Measurements from ENCODE around the gene ABAT. TPM values are rescaled to one million over a fixed set of nuclear protein-coding genes. Genes with fewer than 3 reads are reported as not detected.
A peak's percentile ranks its signal among the peaks of the same experiment; 100 is the strongest.
"Not testable (repeated sequence)": the region's sequence is repeated elsewhere in the genome, so short reads cannot be mapped to it uniquely, and the experiment has no call there.

ABAT gene
- total and polyA plus RNA-seq, 4 experiments from 2014 or later, result 2.8 to 10.8 (median 6.5) TPM

DNA sequence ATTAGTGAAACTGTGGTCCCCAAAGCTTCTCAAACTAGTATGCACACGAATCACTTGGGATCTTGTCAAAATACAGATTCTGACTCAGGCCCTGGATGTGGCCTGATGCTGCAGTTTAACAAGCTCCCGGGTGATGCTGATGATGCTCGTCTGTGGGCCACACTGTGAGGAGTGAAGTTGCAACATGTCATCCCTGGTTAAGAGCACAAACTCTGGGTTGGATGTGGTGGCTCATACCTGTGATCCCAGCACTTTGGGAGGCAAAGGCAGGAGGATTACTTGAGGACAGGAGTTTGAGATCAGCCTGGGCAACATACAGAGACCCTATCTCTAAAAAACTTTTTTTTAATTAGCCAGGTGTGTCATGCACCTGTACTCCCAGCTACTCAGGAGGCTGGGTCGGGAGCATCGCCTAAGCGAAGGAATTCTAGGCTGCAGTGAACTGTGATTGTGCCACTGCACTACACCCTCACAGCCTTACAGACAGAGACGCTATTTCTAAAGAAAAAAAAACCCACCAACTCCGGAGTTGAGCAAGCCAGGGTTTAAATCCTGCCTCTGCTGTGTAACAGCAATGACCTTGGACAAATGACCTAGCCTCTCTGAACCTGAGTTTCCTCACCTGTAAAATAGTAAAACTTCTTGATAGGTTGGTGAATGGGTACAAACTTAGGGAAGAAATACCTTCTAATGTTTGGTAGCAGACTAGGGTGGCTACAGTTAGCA is 24.4 kb upstream of the ABAT start:
- Histone ChIP-seq H3K36me3 (ENCODE audit: insufficient read depth, low read length) (peaks cover 20% of the 10 kb centered on the region), H3K4me3 (ENCODE audit: low read length in 2 of 2) (no peak overlapping the region), H3K27ac (ENCODE audit: low read depth, low read length) (no peak overlapping the region), H3K9me3 (ENCODE audit: control insufficient read depth in 1 of 2, low read length in 2 of 2) (no peaks in the 10 kb centered on the region), H3K27me3 (ENCODE audit: insufficient read depth, low read length) (no peaks in the 10 kb centered on the region), H3K4me1 (ENCODE audit: insufficient read depth, low read length) (peaks cover 1% of the 10 kb centered on the region)
- Mint-ChIP-seq H3K4me1 (peaks cover 2 to 8% (median 6%) of the 10 kb centered on the region in 4 donors), H3K27me3 (no peaks in the 10 kb centered on the region), H3K36me3 (peaks cover 33 to 34% of the 10 kb centered on the region in 2 donors), H3K9me3 (no peaks in the 10 kb centered on the region), H3K4me3 (no peak overlapping the region), H3K27ac (peak overlapping the region in 1 of 7 donors; percentile 37)
- no peak for DNase-seq
- ChIA-PET POLR2A (ENCODE audit: partially characterized antibody) (no interaction called here), CTCF (ENCODE audit: partially characterized antibody) (no interaction called here)
- intact Hi-C loops (cut with micrococcal nuclease), result no loop called here

DNA sequence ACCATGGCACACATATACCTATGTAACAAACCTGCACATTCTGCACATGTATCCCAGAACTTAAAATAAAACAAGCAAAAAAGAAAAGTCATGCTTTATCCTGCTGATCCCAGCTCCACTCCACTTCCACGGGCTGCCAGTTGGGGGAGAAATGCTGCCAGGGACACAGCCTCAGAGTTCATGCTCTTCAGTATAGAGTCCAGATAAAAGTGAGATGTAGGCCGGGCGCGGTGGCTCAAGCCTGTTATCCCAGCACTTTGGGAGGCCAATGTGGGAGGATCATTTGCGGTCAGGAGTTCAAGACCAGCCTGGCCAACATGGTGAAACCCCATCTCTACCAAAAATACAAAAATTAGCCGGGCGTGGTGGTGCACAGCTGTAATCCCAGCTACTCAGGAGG is 22.5 kb upstream of the ABAT start:
- not testable (repeated sequence) for H3K27me3 Mint-ChIP-seq

DNA sequence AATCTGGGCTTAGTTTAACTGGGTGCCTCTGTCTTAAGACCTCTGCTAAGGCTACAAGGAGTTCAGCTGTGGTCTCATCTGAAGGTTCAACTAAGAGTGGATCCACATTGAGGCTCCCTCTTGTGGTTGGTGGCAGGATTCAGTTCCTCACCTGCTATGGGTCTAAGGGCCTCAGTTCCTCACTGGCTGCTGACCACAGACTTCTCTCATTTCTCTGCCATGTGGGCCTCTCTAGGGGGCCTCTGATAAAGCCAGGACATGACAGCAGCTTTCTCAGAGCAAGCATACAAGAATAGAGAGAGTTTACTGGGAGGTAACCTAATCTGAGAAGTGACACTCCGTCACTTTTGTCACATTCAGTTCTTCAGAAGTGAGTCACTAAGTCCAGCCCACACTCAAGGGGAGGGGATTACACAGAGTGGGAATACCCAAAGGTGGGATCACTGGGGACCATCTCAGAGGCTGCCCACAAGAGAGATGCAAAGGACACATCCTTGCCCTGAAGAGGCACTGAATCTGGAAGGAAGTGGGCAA is 19.2 kb upstream of the ABAT start:
- intact Hi-C loops (cut with micrococcal nuclease), result loop anchor here (1.0 kb wide), 1 partner anchor 88 kb away; no protein-coding TSS in a partner anchor
- Histone ChIP-seq H3K9me3 (ENCODE audit: control insufficient read depth in 1 of 2, low read length in 2 of 2) (no peaks in the 10 kb centered on the region), H3K4me1 (ENCODE audit: insufficient read depth, low read length) (no peaks in the 10 kb centered on the region), H3K36me3 (ENCODE audit: insufficient read depth, low read length) (no peaks in the 10 kb centered on the region), H3K27me3 (ENCODE audit: insufficient read depth, low read length) (no peaks in the 10 kb centered on the region), H3K27ac (ENCODE audit: low read depth, low read length) (no peak overlapping the region), H3K4me3 (ENCODE audit: low read length in 2 of 2) (no peak overlapping the region)
- DNase-seq, result no peak
- ChIA-PET CTCF (ENCODE audit: partially characterized antibody) (interaction anchor here (1.0 to 1.4 kb wide), 4 partner anchors 9 to 225 kb away, joined by 3 to 4 read pairs (median 3); no protein-coding TSS in a partner anchor), POLR2A (ENCODE audit: partially characterized antibody) (no interaction called here)
- Mint-ChIP-seq H3K36me3 (peaks cover 0 to 8% of the 10 kb centered on the region in 2 donors), H3K27ac (peak overlapping the region in 1 of 7 donors; percentile 7), H3K4me3 (no peak overlapping the region), H3K4me1 (no peaks in the 10 kb centered on the region), H3K9me3 (no peaks in the 10 kb centered on the region), H3K27me3 (no peaks in the 10 kb centered on the region)

More for the DNA sequence above, 22.5 kb upstream of the ABAT start:
- DNase-seq; H3K4me1 Mint-ChIP-seq; H3K27me3 ChIP-seq (ENCODE audit: insufficient read depth, low read length); H3K4me3 Mint-ChIP-seq; H3K9me3 Mint-ChIP-seq; H3K9me3 ChIP-seq (ENCODE audit: control insufficient read depth in 1 of 2, low read length in 2 of 2); intact Hi-C loops (cut with micrococcal nuclease); H3K4me1 ChIP-seq (ENCODE audit: insufficient read depth, low read length); H3K27ac ChIP-seq (ENCODE audit: low read depth, low read length); POLR2A ChIA-PET (ENCODE audit: partially characterized antibody); H3K4me3 ChIP-seq (ENCODE audit: low read length in 2 of 2); H3K36me3 ChIP-seq (ENCODE audit: insufficient read depth, low read length): not testable (repeated sequence)
- CTCF ChIA-PET (ENCODE audit: partially characterized antibody), result interaction anchor here (0.6 to 1.6 kb wide), 2 partner anchors 230 to 1723 kb away, joined by 3 to 4 read pairs; partner anchors contain the start of gene LITAFD
- peaks cover 14 to 17% of the 10 kb centered on the region in 2 donors for H3K36me3 Mint-ChIP-seq
- H3K27ac Mint-ChIP-seq, result peak overlapping the region in 1 of 7 donors; percentile 65

DNA sequence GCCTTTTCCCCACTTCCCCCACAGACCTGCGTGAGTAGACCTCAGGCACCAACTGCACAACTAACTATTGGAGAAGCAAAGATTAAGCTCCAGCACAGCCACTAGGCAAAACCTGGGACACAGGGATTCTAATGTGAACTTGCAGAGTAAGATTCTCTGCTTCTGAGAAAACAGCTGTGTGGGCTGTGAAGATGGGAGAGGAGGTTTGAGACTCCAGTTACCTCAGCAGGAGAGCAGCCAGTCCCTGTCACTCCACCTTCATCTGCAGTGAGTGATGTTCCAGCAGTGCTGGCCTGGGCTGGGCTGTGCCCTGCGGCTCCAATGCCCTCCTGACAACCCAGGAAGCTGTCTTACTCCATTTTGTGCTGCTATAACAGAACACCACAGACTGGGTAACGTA is 18.0 kb upstream of the ABAT start:
- H3K36me3 Mint-ChIP-seq, result peaks cover 0 to 8% of the 10 kb centered on the region in 2 donors
- POLR2A ChIA-PET (ENCODE audit: partially characterized antibody), result no interaction called here
- no peak overlapping the region for H3K4me3 ChIP-seq (ENCODE audit: low read length in 2 of 2)
- no peak overlapping the region for H3K27ac Mint-ChIP-seq
- H3K27ac ChIP-seq (ENCODE audit: low read depth, low read length), result no peak overlapping the region
- no peaks in the 10 kb centered on the region for H3K9me3 ChIP-seq (ENCODE audit: control insufficient read depth in 1 of 2, low read length in 2 of 2)
- H3K4me1 Mint-ChIP-seq, result peaks cover 0 to 1% (median 0%) of the 10 kb centered on the region in 4 donors
- CTCF ChIA-PET (ENCODE audit: partially characterized antibody), result interaction anchor here (1.5 kb wide), 1 partner anchor 224 kb away, joined by 8 read pairs; no protein-coding TSS in a partner anchor
- H3K4me3 Mint-ChIP-seq, result no peak overlapping the region
- DNase-seq, result no peak
- no peaks in the 10 kb centered on the region for H3K27me3 ChIP-seq (ENCODE audit: insufficient read depth, low read length)
- no peaks in the 10 kb centered on the region for H3K9me3 Mint-ChIP-seq
- no peaks in the 10 kb centered on the region for H3K36me3 ChIP-seq (ENCODE audit: insufficient read depth, low read length)
- no peaks in the 10 kb centered on the region for H3K4me1 ChIP-seq (ENCODE audit: insufficient read depth, low read length)
- intact Hi-C loops (cut with micrococcal nuclease), result no loop called here
- no peaks in the 10 kb centered on the region for H3K27me3 Mint-ChIP-seq

DNA sequence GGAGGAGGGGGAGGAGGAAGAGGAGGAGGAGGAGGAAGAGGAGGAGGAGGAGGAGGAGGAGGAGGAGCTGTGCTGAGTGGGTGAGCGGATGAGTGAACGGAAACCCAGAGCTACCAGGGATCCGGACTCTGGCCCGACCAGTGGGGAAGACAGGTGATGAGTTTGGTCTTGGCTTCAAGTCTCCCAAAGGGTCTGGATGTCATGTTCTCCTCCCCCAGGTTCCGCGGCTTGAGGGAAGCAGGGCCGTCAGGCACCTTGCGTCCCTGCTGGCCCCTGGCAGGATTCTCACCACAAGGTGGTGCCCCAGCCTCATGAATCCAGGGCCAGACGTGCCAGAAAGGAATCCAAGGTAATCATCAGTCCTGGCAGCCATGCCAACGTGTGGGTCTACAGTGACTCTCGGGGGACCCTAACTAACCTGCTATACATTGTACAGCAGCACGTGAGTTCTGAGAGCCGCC is 13.5 kb upstream of the ABAT start:
- Mint-ChIP-seq H3K36me3 (peaks cover 8 to 22% of the 10 kb centered on the region in 2 donors), H3K4me1 (peaks cover 0 to 1% (median 0%) of the 10 kb centered on the region in 4 donors), H3K27me3 (no peaks in the 10 kb centered on the region), H3K4me3 (no peak overlapping the region), H3K9me3 (no peaks in the 10 kb centered on the region), H3K27ac (no peak overlapping the region)
- H3K27ac ChIP-seq (ENCODE audit: low read depth, low read length), result no peak overlapping the region
- H3K4me3 ChIP-seq (ENCODE audit: low read length in 2 of 2), result no peak overlapping the region
- H3K4me1 ChIP-seq (ENCODE audit: insufficient read depth, low read length), result no peaks in the 10 kb centered on the region
- no peaks in the 10 kb centered on the region for H3K9me3 ChIP-seq (ENCODE audit: control insufficient read depth in 1 of 2, low read length in 2 of 2)
- ChIA-PET CTCF (ENCODE audit: partially characterized antibody) (interaction anchor here (1.4 to 6.4 kb wide), 3 partner anchors 221 to 348 kb away, joined by 5 to 37 read pairs (median 20); partner anchors contain the start of gene LITAFD), POLR2A (ENCODE audit: partially characterized antibody) (no interaction called here)
- intact Hi-C loops (cut with micrococcal nuclease), result loop anchor here (1.0 kb wide), 1 partner anchor 219 kb away; no protein-coding TSS in a partner anchor
- peaks cover 3% of the 10 kb centered on the region for H3K36me3 ChIP-seq (ENCODE audit: insufficient read depth, low read length)
- H3K27me3 ChIP-seq (ENCODE audit: insufficient read depth, low read length), result no peaks in the 10 kb centered on the region
- peak in 4 of 5 donors; percentile 17 to 43 (median 28) for DNase-seq

DNA sequence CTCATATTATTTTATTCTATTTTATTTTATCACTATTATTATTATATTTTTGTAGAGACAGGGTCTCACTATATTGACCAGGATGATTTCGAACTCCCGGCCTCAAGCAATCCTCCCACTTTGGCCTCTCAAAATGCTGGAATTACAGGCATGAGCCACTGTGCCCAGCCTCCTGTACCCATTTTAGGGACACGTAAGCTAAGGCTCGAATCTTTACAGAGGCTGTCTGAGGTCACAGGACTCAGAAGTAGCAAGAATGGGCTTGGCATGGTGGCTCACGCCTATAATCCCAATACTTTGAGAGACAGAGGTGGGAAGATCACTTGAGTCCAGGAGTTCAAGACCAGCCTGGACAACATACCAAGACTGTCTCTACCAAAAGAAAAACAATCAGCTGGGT is 12.7 kb upstream of the ABAT start:
- H3K36me3 Mint-ChIP-seq, result peaks cover 13 to 29% of the 10 kb centered on the region in 2 donors
- no peaks in the 10 kb centered on the region for H3K4me1 ChIP-seq (ENCODE audit: insufficient read depth, low read length)
- H3K27ac ChIP-seq (ENCODE audit: low read depth, low read length), result no peak overlapping the region
- no peaks in the 10 kb centered on the region for H3K27me3 ChIP-seq (ENCODE audit: insufficient read depth, low read length)
- intact Hi-C loops (cut with micrococcal nuclease), result loop anchor here (1.0 kb wide), 1 partner anchor 219 kb away; no protein-coding TSS in a partner anchor
- ChIA-PET CTCF (ENCODE audit: partially characterized antibody) (interaction anchor here (1.2 to 6.4 kb wide), 4 partner anchors 9 to 347 kb away, joined by 3 to 37 read pairs (median 12); partner anchors contain the start of gene LITAFD), POLR2A (ENCODE audit: partially characterized antibody) (no interaction called here)
- no peaks in the 10 kb centered on the region for H3K9me3 Mint-ChIP-seq
- H3K4me3 ChIP-seq (ENCODE audit: low read length in 2 of 2), result no peak overlapping the region
- no peaks in the 10 kb centered on the region for H3K9me3 ChIP-seq (ENCODE audit: control insufficient read depth in 1 of 2, low read length in 2 of 2)
- H3K27me3 Mint-ChIP-seq, result no peaks in the 10 kb centered on the region
- H3K4me1 Mint-ChIP-seq, result peaks cover 0 to 1% (median 0%) of the 10 kb centered on the region in 4 donors
- no peak overlapping the region for H3K4me3 Mint-ChIP-seq
- H3K27ac Mint-ChIP-seq, result no peak overlapping the region
- DNase-seq, result no peak
- peaks cover 4% of the 10 kb centered on the region for H3K36me3 ChIP-seq (ENCODE audit: insufficient read depth, low read length)
